Stimulated activated CD4-positive, alpha-beta T cell treated with anti-CD3 and anti-CD28 coated beads, TNF-alpha, amount 100 ng/mL, for 24 hours (primary cell): Measurements from ENCODE around the gene BACH2.
"Not testable (repeated sequence)": the region's sequence is repeated elsewhere in the genome, so short reads cannot be mapped to it uniquely, and the experiment has no call there.

Experiments used
- DNase-seq, 3 experiments: peaks; one replicate each; pipeline ENCODE4 v3.0.0-alpha.2; 2020; ENCODE audit warnings: low read depth in 3 of 3

Gene BACH2

GRCh38 chr6:89972025-89972381, 324.6 kb downstream of the BACH2 start:
- no peak for DNase-seq

DNA sequence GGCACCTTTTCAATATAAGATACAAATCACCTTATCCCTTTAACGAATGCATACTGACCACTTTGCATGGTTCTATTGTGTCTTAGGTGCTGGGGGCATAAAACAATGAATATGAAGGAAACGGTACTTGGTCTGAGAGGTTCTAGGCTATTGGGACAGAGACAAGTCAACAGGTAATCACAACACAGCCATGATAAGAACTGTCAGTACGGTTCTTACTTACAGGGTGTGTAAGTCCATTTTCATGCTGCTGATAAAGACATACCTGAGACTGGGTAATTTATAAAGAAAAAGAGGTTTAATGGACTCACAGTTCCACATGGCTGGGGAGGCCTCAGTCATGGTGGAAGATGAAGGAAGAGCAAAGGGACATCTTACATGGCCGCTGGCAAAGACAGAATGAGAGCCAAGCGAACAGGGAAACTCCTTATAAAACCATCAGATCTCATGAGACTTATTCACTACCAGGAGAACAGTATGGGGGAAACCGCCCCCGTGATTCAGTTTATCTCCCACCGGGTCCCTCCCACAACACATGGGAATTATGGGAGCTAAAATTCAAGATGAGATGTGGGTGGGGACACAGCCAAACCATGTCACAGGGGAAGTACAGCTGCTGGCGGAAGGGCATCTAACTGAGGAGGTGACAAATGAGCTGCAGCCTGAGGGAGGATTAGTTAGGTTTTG, 325.2 kb downstream of the BACH2 start:
- DNase-seq = not testable (repeated sequence)

DNA sequence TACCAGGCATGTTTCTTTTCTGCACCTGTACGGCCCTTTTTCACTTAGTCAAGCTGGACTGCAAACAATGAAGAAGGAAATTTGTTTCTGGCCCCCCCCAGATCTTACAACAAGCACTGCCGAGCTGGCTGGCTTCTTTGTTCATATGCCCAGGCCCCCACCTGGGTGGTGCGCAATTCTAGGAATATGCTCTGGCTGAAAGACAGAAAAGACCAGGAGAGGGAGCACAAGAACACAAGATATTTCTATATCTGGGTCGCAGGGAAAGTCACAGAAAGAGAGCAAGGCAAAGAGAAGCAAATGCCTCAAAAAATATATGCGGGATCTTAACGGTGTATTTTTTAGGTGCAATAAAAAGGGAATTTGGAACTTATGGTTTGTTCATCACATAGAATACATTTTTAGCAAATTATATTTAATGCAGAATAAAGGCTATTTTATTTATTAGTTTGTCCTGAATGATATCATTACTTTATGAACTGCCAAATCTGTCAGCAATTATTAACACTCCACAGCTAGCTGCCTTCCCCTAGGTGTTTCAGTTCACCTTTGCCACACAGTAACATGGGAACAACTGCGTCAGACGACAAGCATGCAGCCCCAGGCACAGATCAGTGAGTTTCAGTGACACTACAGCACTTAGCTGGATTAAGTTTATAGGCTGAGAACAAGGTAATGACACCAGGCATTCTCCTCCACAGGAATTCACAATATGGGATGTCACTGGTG, 325.9 kb downstream of the BACH2 start:
- no peak for DNase-seq

DNA sequence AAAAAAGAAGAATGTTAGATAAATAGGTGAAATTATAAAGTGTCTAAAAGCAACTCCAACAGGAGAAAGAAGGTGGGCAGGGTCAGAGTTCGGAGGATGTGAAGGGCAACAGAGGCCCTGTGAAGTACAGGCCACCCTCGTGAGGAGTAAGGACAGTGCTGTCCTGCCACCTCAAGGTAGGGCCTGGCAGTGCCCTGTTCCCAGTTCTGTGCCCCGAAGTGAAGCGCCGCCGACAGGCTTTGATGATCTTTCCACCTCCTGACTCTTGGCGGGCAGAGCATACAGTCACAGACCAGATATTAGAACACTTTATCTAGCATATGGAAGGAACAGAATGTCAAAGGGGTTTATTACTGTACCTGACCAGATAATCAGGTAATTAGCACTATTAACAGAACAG, 326.6 kb downstream of the BACH2 start:
- no peak for DNase-seq

DNA sequence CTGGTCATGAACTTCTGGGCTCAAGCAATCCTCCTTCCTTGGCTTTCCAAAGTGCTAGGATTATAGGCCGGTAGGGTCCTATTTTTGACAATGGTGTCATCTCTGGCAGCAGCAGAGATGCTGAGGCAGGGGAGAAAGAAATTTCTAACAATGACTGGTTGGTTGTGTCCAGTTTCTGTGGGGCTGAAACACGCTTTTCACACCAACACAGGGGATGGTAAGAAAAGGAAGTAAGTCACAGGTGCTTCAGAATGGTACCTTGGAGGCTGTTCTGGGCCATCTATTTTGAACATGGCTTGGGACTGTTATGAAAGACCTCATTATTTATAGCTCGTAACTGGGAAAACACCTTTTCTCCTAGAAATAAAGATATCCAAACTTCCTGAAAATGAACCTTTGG, 329.7 kb downstream of the BACH2 start:
- DNase-seq = no peak

DNA sequence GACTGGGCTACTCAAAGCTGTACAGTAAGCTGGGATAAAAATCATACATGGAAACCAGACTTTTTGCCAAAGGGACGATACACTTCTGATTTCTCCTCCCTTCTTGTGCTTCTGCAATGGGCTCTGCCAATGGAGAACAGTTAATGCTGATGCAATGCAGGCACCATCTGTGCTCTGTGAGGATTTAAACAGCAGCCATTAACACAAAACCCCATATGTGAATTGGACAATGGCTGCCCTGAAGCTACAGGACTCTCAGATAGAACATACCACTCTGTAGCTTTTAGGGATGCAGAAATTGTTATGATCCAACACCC, 330.5 kb downstream of the BACH2 start:
- no peak for DNase-seq

DNA sequence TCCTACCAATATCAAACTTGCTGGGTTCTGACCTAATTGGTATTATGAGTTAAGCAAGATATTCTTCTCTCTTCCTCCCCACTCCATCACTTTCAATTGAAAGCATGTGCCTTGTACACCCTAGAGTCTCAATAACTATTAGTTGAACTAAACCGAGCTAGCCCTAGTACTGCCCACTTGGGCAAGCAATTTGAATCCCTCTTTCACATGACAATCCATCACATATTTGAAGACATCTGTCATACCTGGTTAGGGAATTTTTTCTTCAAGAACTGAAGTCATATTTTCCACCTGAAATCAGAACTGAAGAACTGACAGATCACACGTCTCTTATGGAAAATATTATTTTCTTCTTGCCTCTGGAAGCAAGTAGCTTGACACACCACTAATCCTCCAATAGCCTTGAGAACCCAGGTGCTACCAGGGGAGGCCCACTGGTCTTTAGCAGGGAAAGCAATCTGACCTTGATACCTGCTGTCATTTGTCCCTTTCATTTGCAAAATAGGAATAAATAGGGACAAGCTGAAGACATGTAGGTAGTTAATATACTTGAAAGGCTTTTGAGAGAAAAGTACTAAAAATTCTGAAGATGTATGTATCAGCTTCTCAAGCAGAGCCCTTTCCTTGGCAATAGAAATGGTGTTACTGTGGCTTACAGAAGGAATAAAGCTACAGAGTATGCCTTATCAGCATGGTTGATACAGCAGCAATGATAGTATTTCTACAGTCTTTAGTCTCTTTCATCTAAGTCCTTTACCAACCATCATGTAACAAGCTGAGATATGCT, 331.0 kb downstream of the BACH2 start:
- DNase-seq = no peak

DNA sequence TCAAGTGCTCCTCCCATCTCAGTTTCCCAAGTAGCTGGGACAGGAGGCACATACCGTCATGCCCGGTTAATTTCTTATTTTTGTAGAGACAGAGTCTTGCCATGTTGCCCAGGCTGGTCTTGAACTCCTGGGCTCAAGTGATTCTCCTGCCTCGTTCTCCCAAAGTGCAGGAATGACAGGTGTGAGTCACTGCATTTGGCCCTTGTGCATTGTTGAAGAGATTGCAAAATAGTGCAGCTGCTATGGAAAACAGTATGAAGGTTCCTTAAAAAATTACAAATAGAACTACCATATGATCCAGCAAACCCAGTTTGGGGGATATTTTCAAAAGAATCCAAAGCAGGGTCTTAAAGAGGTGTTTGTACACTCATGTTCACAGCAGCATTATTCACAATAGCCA, 333.3 kb downstream of the BACH2 start:
- DNase-seq = no peak

GRCh38 chr6:89961481-89961880, 335.2 kb downstream of the BACH2 start:
- no peak for DNase-seq

- DNase-seq = no peak
Measured at GRCh38 chr6:89959883-89960282, 336.8 kb downstream of the BACH2 start.

GRCh38 chr6:89956182-89956581, 340.5 kb downstream of the BACH2 start:
- DNase-seq = no peak

- DNase-seq = no peak
Measured at GRCh38 chr6:89955364-89955763, 341.3 kb downstream of the BACH2 start.

- DNase-seq = no peak
Measured at GRCh38 chr6:89954721-89955148, 341.9 kb downstream of the BACH2 start.

DNA sequence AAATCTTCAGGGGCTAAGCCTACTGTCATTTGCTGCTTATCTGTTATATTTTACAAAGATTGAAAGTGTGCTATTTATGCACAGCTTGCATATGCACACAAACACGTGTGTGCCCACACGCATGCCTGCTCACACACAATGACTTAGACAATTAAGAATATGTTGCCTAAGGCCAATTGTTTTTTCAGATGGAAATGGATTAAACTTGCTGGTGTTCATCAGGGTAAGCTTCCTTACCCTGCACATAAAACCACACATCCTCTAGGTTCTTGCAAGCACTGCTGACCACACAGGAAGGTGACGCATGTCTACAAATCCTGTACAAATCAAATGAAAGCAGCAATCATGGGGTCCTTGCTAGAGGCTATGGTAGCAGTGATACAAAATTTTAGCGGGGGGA, 344.0 kb downstream of the BACH2 start:
- DNase-seq = peak in 1 of 3 experiments; percentile 25

GRCh38 chr6:89952105-89952671, 344.5 kb downstream of the BACH2 start:
- no peak for DNase-seq

- DNase-seq = no peak
Measured at GRCh38 chr6:89951574-89952104, 345.0 kb downstream of the BACH2 start.

GRCh38 chr6:89950879-89951391, 345.7 kb downstream of the BACH2 start:
- no peak for DNase-seq

GRCh38 chr6:89950446-89950845, 346.2 kb downstream of the BACH2 start:
- no peak for DNase-seq

- no peak for DNase-seq
Measured at GRCh38 chr6:89948876-89949275, 347.8 kb downstream of the BACH2 start.

DNA sequence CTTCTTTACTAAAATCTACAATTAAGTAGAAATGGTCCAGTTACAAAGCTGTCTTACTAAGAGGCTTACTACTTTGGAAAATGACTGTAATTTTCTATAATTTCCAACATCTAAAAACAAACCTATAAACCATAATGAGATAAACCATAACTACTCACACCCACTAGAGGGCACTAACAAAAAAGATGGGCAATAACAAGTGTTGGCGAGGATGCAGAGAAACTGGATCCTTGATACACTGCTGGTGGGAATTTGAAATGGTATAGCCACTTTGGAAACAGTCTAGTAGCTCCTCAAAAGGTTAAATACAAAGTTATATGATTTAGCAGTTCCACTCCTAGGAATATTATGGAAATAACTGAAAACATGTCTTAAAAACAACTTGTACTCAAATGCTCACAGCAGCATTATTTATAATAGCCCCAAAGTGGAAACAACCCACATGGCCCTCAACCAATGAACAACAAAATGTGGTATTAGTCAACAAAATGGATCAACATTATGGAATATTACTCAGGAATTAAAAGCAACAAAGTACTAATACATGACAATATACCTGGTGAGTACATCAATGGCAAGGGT, 351.7 kb downstream of the BACH2 start:
- no peak for DNase-seq

- DNase-seq = no peak
Measured at GRCh38 chr6:89944181-89944755, 352.4 kb downstream of the BACH2 start.
